ENCODE data around the gene KCNIP3.

DNA sequence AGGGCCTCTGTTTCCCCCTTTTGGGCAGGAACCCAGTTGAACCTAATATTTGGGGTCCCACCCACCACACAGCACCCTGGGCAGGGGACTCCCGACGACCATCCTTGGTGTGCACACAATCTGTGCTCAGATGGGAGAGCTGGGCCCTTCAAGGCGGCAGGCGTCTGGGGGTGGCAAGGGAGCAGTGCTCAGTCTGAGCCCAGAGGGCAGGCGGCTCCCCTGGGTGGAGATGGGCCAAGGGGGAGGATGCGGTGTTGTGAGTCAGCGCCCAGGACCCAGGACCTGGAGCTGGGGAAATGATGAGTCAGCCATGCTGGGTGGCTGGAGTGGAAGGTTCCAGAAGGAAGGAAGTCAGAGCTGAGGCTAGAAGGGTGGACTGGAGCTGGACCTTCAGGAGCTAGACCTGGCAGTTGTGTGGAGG is 19.1 kb upstream of the KCNIP3 start:
- TF ChIP-seq POLR2AphosphoS5 (IDR thresholded peaks at IDR 0.05; ENCODE audit: insufficient read depth in 1 of 2, low read depth in 1 of 2), result peak in 1 of 2 donors; percentile 27
- no peak for TF ChIP-seq POLR2A (IDR thresholded peaks at IDR 0.05)
- TF ChIP-seq, protein P1, sequence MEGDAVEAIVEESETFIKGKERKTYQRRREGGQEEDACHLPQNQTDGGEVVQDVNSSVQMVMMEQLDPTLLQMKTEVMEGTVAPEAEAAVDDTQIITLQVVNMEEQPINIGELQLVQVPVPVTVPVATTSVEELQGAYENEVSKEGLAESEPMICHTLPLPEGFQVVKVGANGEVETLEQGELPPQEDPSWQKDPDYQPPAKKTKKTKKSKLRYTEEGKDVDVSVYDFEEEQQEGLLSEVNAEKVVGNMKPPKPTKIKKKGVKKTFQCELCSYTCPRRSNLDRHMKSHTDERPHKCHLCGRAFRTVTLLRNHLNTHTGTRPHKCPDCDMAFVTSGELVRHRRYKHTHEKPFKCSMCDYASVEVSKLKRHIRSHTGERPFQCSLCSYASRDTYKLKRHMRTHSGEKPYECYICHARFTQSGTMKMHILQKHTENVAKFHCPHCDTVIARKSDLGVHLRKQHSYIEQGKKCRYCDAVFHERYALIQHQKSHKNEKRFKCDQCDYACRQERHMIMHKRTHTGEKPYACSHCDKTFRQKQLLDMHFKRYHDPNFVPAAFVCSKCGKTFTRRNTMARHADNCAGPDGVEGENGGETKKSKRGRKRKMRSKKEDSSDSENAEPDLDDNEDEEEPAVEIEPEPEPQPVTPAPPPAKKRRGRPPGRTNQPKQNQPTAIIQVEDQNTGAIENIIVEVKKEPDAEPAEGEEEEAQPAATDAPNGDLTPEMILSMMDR (IDR thresholded peaks at IDR 0.05), result no peak

Measured in vagina (tissue), 2 donors.